Activated T-cell treated with anti-CD3 and anti-CD28 coated beads, Interleukin-2, amount 50 U/mL, for 4 hours (primary cell): ENCODE data around the gene ASZ1. TPM values are rescaled to one million over a fixed set of nuclear protein-coding genes. Genes with fewer than 3 reads are reported as not detected.

Source experiments
- ATAC-seq, 2 donors: fragments of 200-7000 bp; cut with Tn5 transposase; one replicate each; pipeline ENCODE4 v1.10.0; 2021
- DNase-seq: peaks from one replicate; pipeline ENCODE4 v3.0.0-alpha.2; 2020
- H3K27me3 Mint-ChIP-seq: one replicate; pipeline ENCODE4 v1.8.0; 2021; ENCODE audit warnings: low read depth, mixed read lengths
- H3K36me3 Mint-ChIP-seq: one replicate; pipeline ENCODE4 v1.8.0; 2022; ENCODE audit warnings: mixed read lengths; ENCODE audit not compliant: insufficient read depth
- H3K4me1 Mint-ChIP-seq: one replicate; pipeline ENCODE4 v1.8.0; 2021; ENCODE audit warnings: low read depth, mixed read lengths
- H3K4me3 Mint-ChIP-seq: one replicate; pipeline ENCODE4 v1.8.0; 2021; ENCODE audit warnings: mild to moderate bottlenecking, moderate library complexity, mixed read lengths
- H3K9me3 Mint-ChIP-seq: one replicate; pipeline ENCODE4 v1.8.0; 2021; ENCODE audit warnings: mixed read lengths
- total RNA-seq, 3 donors: library from RNA; stranded (reverse); gene quantifications; one replicate each; pipeline ENCODE4 v1.2.1, GENCODE V29; 2021

ASZ1 gene
- total RNA-seq, 3 donors from 2014 or later: not detected

DNA sequence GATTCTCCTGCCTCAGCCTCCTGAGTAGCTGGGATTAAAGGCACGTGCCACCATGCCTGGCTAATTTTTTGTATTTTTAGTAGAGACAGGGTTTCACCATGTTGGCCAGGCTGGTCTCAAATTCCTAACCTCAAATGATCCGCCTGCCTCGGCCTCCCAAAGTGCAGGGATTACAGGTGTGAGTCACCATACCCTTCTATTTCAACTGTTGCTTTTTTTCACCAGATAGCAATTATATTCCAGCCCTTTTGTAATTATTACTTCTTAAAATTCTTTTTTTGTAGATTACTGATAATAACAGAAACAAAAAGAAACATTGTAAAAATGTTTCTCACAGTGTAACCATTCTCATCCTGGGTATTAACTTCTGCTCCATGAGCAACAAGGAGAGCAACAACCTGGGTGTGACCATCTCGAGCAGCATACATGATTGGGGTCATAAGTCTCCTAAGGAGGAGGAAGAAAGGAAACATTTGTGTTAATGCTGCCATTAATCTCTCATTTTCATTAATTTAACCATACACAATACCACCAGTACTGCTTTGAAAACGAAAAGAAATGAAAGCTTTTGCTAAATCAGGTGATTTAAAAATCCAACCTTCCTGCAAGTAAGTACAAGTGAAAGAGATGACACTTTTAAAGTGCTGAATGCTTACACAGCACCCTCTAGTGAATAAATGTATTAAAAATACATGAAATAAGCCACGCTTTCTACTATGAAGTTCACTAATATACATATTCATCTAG lies 41.8 kb downstream of the ASZ1 start:
- DNase-seq (no peak), ATAC-seq (no peak)
- no peaks in the 10 kb centered on the region for H3K36me3 Mint-ChIP-seq
- H3K4me3 Mint-ChIP-seq: no peak overlapping the region
- H3K4me1 Mint-ChIP-seq: no peaks in the 10 kb centered on the region
- H3K9me3 Mint-ChIP-seq: peaks cover 22% of the 10 kb centered on the region
- no peaks in the 10 kb centered on the region for H3K27me3 Mint-ChIP-seq

GRCh38 chr7:117384688-117385362 lies 42.5 kb downstream of the ASZ1 start:
- DNase-seq (no peak), ATAC-seq (no peak)
- H3K36me3 Mint-ChIP-seq: no peaks in the 10 kb centered on the region
- H3K27me3 Mint-ChIP-seq: no peaks in the 10 kb centered on the region
- no peaks in the 10 kb centered on the region for H3K4me1 Mint-ChIP-seq
- H3K9me3 Mint-ChIP-seq: peaks cover 19% of the 10 kb centered on the region
- no peak overlapping the region for H3K4me3 Mint-ChIP-seq

GRCh38 chr7:117383483-117384189 lies 43.7 kb downstream of the ASZ1 start:
- ATAC-seq: no peak
- DNase-seq: no peak
- H3K27me3 Mint-ChIP-seq: no peaks in the 10 kb centered on the region
- H3K36me3 Mint-ChIP-seq: no peaks in the 10 kb centered on the region
- no peak overlapping the region for H3K4me3 Mint-ChIP-seq
- H3K4me1 Mint-ChIP-seq: no peaks in the 10 kb centered on the region
- H3K9me3 Mint-ChIP-seq: peaks cover 11% of the 10 kb centered on the region

GRCh38 chr7:117383046-117383445 lies 44.2 kb downstream of the ASZ1 start:
- no peaks in the 10 kb centered on the region for H3K27me3 Mint-ChIP-seq
- no peak overlapping the region for H3K4me3 Mint-ChIP-seq
- no peak for DNase-seq
- H3K36me3 Mint-ChIP-seq: no peaks in the 10 kb centered on the region
- peaks cover 7% of the 10 kb centered on the region for H3K9me3 Mint-ChIP-seq
- H3K4me1 Mint-ChIP-seq: no peaks in the 10 kb centered on the region
- ATAC-seq: no peak

GRCh38 chr7:117381362-117381761 lies 45.9 kb downstream of the ASZ1 start:
- ATAC-seq: no peak
- H3K27me3 Mint-ChIP-seq: no peaks in the 10 kb centered on the region
- no peaks in the 10 kb centered on the region for H3K4me1 Mint-ChIP-seq
- no peak for DNase-seq
- no peaks in the 10 kb centered on the region for H3K36me3 Mint-ChIP-seq
- H3K9me3 Mint-ChIP-seq: no peaks in the 10 kb centered on the region
- H3K4me3 Mint-ChIP-seq: no peak overlapping the region

- Mint-ChIP-seq H3K36me3 (no peaks in the 10 kb centered on the region), H3K27me3 (no peaks in the 10 kb centered on the region), H3K4me3 (no peak overlapping the region), H3K9me3 (no peaks in the 10 kb centered on the region), H3K4me1 (no peaks in the 10 kb centered on the region)
- ATAC-seq (no peak), DNase-seq (no peak)
These were observed 51.9 kb downstream of the ASZ1 start for GRCh38 chr7:117375380-117375779.

DNA sequence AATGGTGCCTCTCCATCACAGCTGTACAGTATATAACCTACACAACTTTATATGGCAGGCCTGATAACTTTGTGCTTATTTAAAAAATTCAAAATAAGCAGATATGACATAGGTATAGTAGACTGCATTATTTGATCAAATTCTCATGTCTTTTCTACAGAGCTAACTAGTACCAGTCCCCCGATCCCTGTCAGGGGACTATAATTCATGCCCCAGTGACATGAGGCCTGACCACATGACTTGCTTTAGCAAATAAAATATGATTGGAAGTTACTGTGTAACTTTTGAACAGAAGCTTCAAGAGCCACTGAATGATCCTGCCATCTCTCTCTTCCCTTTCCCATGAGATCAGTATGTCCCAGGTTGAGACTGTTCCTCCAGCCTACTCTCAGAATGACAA lies 55.2 kb downstream of the ASZ1 start:
- DNase-seq (no peak), ATAC-seq (no peak)
- H3K9me3 Mint-ChIP-seq: no peaks in the 10 kb centered on the region
- H3K4me1 Mint-ChIP-seq: no peaks in the 10 kb centered on the region
- no peak overlapping the region for H3K4me3 Mint-ChIP-seq
- H3K36me3 Mint-ChIP-seq: no peaks in the 10 kb centered on the region
- no peaks in the 10 kb centered on the region for H3K27me3 Mint-ChIP-seq

- no peak for DNase-seq
- Mint-ChIP-seq H3K9me3 (no peaks in the 10 kb centered on the region), H3K4me3 (no peak overlapping the region), H3K27me3 (no peaks in the 10 kb centered on the region), H3K36me3 (no peaks in the 10 kb centered on the region), H3K4me1 (no peaks in the 10 kb centered on the region)
- no peak for ATAC-seq
These were observed 62.8 kb downstream of the ASZ1 start for GRCh38 chr7:117364339-117365080.

GRCh38 chr7:117362294-117362888 lies 64.9 kb downstream of the ASZ1 start:
- no peak for ATAC-seq

DNA sequence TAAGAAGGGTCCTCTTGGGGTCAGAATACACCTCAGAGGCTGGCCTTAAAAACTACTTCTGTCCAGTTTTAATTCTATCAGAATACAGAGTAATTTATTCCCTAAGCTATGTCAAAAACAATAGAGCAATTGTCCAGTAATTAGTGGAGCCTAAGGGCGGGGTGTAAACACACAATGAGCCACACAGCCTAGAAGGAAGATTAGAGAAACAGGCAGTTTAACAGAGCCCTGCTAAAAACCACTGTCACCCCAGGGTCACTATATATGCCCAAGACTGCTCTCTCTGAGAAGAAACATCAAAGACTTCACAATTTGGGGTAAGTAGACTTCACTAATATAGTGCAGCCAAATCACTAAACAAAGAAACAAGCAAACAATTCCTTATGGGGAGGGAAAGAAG lies 77.3 kb downstream of the ASZ1 start:
- no peaks in the 10 kb centered on the region for H3K36me3 Mint-ChIP-seq
- DNase-seq (no peak), ATAC-seq (no peak)
- no peaks in the 10 kb centered on the region for H3K9me3 Mint-ChIP-seq
- no peak overlapping the region for H3K4me3 Mint-ChIP-seq
- no peaks in the 10 kb centered on the region for H3K4me1 Mint-ChIP-seq
- peaks cover 4% of the 10 kb centered on the region for H3K27me3 Mint-ChIP-seq

More at GRCh38 chr7:117362294-117362888, 64.9 kb downstream of the ASZ1 start:
- Mint-ChIP-seq H3K4me3 (no peak overlapping the region), H3K36me3 (no peaks in the 10 kb centered on the region), H3K27me3 (no peaks in the 10 kb centered on the region), H3K9me3 (no peaks in the 10 kb centered on the region), H3K4me1 (no peaks in the 10 kb centered on the region)
- DNase-seq: no peak

GRCh38 chr7:117349570-117349969 lies 77.7 kb downstream of the ASZ1 start:
- DNase-seq (no peak), ATAC-seq (no peak)
- no peaks in the 10 kb centered on the region for H3K4me1 Mint-ChIP-seq
- H3K4me3 Mint-ChIP-seq: no peak overlapping the region
- H3K27me3 Mint-ChIP-seq: peaks cover 4% of the 10 kb centered on the region
- no peaks in the 10 kb centered on the region for H3K36me3 Mint-ChIP-seq
- no peaks in the 10 kb centered on the region for H3K9me3 Mint-ChIP-seq

GRCh38 chr7:117347962-117348672 lies 79.2 kb downstream of the ASZ1 start:
- ATAC-seq (no peak), DNase-seq (no peak)
- Mint-ChIP-seq H3K27me3 (peaks cover 4% of the 10 kb centered on the region), H3K36me3 (no peaks in the 10 kb centered on the region), H3K4me3 (no peak overlapping the region), H3K9me3 (no peaks in the 10 kb centered on the region), H3K4me1 (no peaks in the 10 kb centered on the region)

GRCh38 chr7:117347480-117347879 lies 79.8 kb downstream of the ASZ1 start:
- no peaks in the 10 kb centered on the region for H3K36me3 Mint-ChIP-seq
- no peak for ATAC-seq
- no peak overlapping the region for H3K4me3 Mint-ChIP-seq
- H3K27me3 Mint-ChIP-seq: peaks cover 4% of the 10 kb centered on the region
- H3K9me3 Mint-ChIP-seq: no peaks in the 10 kb centered on the region
- H3K4me1 Mint-ChIP-seq: no peaks in the 10 kb centered on the region
- no peak for DNase-seq
